Trophoblast cell (in vitro differentiated cells and primary cell): ENCODE results near the gene DPH6.
"Not testable (repeated sequence)": the region's sequence is repeated elsewhere in the genome, so short reads cannot be mapped to it uniquely, and the experiment has no call there.

ENCODE experiments used
- DNase-seq, 2 donors: peaks; one replicate each; pipeline ENCODE4 v3.0.0-alpha.2; 2016
- H2AFZ ChIP-seq: 2 replicates; pipeline ENCODE4 v1.6.1; 2013; ENCODE audit warnings: low read length, moderate library complexity, mild to moderate bottlenecking; ENCODE audit not compliant: insufficient read depth, poor library complexity
- H2AK5ac ChIP-seq: 2 replicates; pipeline ENCODE4 v1.6.1; 2013; ENCODE audit warnings: mild to moderate bottlenecking, low read length
- H2BK120ac ChIP-seq: 2 replicates; pipeline ENCODE4 v1.6.1; 2013; ENCODE audit warnings: low read length, mild to moderate bottlenecking, moderate library complexity; ENCODE audit not compliant: insufficient read depth, poor library complexity
- H2BK12ac ChIP-seq: 2 replicates; pipeline ENCODE4 v1.6.1; 2013; ENCODE audit warnings: mild to moderate bottlenecking, low read length, moderate library complexity
- H2BK5ac ChIP-seq: 2 replicates; pipeline ENCODE4 v1.6.1; 2013; ENCODE audit warnings: low read length, low read depth, moderate library complexity, mild to moderate bottlenecking; ENCODE audit not compliant: poor library complexity
- H3K14ac ChIP-seq: 2 replicates; pipeline ENCODE4 v1.6.1; 2013; ENCODE audit warnings: mild to moderate bottlenecking, low read length
- H3K18ac ChIP-seq: 2 replicates; pipeline ENCODE4 v1.6.1; 2013; ENCODE audit warnings: mild to moderate bottlenecking, low read length
- H3K23ac ChIP-seq: 2 replicates; pipeline ENCODE4 v1.6.1; 2013; ENCODE audit warnings: low read length
- H3K27ac ChIP-seq: 2 replicates; pipeline ENCODE4 v1.5.1; 2013; ENCODE audit warnings: low read depth, mild to moderate bottlenecking, inconsistent platforms, low read length, moderate library complexity
- H3K27me3 ChIP-seq: 2 replicates; pipeline ENCODE4 v1.6.1; 2013; ENCODE audit warnings: inconsistent platforms, mild to moderate bottlenecking, low read length, moderate library complexity; ENCODE audit not compliant: insufficient read depth
- H3K36me3 ChIP-seq, 2 experiments: 1 replicate in 1 of 2; 2 replicates in 1 of 2; pipeline ENCODE4 v1.6.1; 2013; ENCODE audit warnings: low read length in 2 of 2, mild to moderate bottlenecking in 2 of 2, moderate library complexity in 1 of 2; ENCODE audit not compliant: insufficient read depth in 2 of 2, control insufficient read depth in 1 of 2
- H3K4ac ChIP-seq: 2 replicates; pipeline ENCODE4 v1.6.1; 2013; ENCODE audit warnings: low read depth, mild to moderate bottlenecking, low read length, moderate library complexity
- H3K4me1 ChIP-seq, 2 experiments: 1 replicate in 1 of 2; 2 replicates in 1 of 2; pipeline ENCODE4 v1.6.1; 2013; ENCODE audit warnings: low read length in 2 of 2, mild to moderate bottlenecking in 2 of 2, moderate library complexity in 1 of 2; ENCODE audit not compliant: insufficient read depth in 2 of 2, control insufficient read depth in 1 of 2
- H3K4me2 ChIP-seq: 2 replicates; pipeline ENCODE4 v1.6.1; 2013; ENCODE audit warnings: inconsistent platforms, mild to moderate bottlenecking, low read length, moderate library complexity
- H3K4me3 ChIP-seq: 2 replicates; pipeline ENCODE4 v1.5.1; 2013; ENCODE audit warnings: mild to moderate bottlenecking, low read depth, low read length, inconsistent platforms
- H3K79me1 ChIP-seq: one replicate; pipeline ENCODE4 v1.6.1; 2013; ENCODE audit warnings: low read length
- H3K79me2 ChIP-seq: 2 replicates; pipeline ENCODE4 v1.6.1; 2013; ENCODE audit warnings: low read length, mild to moderate bottlenecking; ENCODE audit not compliant: control insufficient read depth, insufficient read depth, poor library complexity
- H3K9ac ChIP-seq: 2 replicates; pipeline ENCODE4 v1.6.1; 2013; ENCODE audit warnings: mild to moderate bottlenecking, low read length
- H3K9me3 ChIP-seq: 2 replicates; pipeline ENCODE4 v1.6.1; 2013; ENCODE audit warnings: low read depth, mild to moderate bottlenecking, control low read depth, inconsistent platforms, low read length; ENCODE audit not compliant: insufficient read depth
- H4K12ac ChIP-seq: 2 replicates; pipeline ENCODE4 v1.6.1; 2013; ENCODE audit warnings: low read depth, mild to moderate bottlenecking, low read length, moderate library complexity
- H4K8ac ChIP-seq: 2 replicates; pipeline ENCODE4 v1.6.1; 2013; ENCODE audit warnings: low read depth, mild to moderate bottlenecking, low read length, moderate library complexity
- H4K91ac ChIP-seq: one replicate; pipeline ENCODE4 v1.6.1; 2013; ENCODE audit warnings: low read depth, mild to moderate bottlenecking, low read length, moderate library complexity
- WGBS: extraction: QIAGEN DNeasy Blood & Tissue Kit; methylation state at CpG from one replicate; pipeline ENCODE4 v1.1.7; 2013; ENCODE audit warnings: missing lambda C conversion rate; ENCODE audit not compliant: insufficient read length, insufficient coverage; ENCODE audit errors: extremely low coverage; 5-methylcytosine and 5-hydroxymethylcytosine counted together

Gene DPH6

DNA sequence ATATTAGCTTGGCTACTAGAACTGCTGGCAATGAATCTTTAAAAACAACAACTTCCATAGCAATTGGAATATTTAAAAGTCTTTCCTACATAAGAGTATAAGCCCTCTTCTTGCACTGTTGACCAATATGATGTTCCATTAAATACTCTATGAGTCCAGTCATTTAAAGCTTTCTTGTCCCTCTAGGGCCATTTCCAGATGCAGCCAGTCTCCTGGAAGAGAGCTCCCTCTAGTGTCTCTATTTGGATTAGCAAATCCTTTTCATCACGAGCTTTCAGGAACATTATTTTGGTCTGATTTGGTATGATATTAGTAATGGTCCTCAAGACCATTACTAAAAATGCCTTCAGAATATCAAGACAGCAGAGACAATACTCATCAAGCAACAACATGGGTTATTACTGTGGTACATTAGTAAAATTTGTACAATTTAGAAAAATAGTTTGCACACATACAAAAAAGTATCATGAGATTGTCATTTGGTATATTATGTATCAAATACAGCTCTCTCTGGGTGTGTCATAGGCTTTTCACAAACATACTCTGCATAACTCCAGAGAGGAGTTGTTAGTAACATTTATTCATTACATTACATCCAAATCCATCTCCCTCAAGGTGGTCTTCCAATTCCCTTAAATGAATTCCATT lies 101.3 kb downstream of the DPH6 start:
- no peak overlapping the region for H2BK12ac ChIP-seq
- DNase-seq: peak; percentile 2 to 82
- no peaks in the 10 kb centered on the region for H3K79me2 ChIP-seq
- no peak overlapping the region for H3K27ac ChIP-seq
- H3K9me3 ChIP-seq: no peaks in the 10 kb centered on the region
- H3K14ac ChIP-seq: no peak overlapping the region
- H3K18ac ChIP-seq: no peak overlapping the region
- no peak overlapping the region for H3K23ac ChIP-seq
- no peak overlapping the region for H2AK5ac ChIP-seq
- H3K9ac ChIP-seq: no peak overlapping the region
- H3K4me1 ChIP-seq: peaks cover 0 to 6% of the 10 kb centered on the region in 2 experiments
- no peak overlapping the region for H2BK120ac ChIP-seq
- H4K12ac ChIP-seq: no peak overlapping the region
- peaks cover 2% of the 10 kb centered on the region for H3K79me1 ChIP-seq
- no peak overlapping the region for H3K4me3 ChIP-seq
- no peaks in the 10 kb centered on the region for H3K36me3 ChIP-seq
- no peaks in the 10 kb centered on the region for H3K27me3 ChIP-seq
- H4K91ac ChIP-seq: no peak overlapping the region
- WGBS: no CpG with 5 or more reads among the region's 1 CpG
- H2BK5ac ChIP-seq: no peak overlapping the region
- no peak overlapping the region for H3K4ac ChIP-seq
- H4K8ac ChIP-seq: no peak overlapping the region
- H2AFZ ChIP-seq: no peak overlapping the region
- H3K4me2 ChIP-seq: no peak overlapping the region

DNA sequence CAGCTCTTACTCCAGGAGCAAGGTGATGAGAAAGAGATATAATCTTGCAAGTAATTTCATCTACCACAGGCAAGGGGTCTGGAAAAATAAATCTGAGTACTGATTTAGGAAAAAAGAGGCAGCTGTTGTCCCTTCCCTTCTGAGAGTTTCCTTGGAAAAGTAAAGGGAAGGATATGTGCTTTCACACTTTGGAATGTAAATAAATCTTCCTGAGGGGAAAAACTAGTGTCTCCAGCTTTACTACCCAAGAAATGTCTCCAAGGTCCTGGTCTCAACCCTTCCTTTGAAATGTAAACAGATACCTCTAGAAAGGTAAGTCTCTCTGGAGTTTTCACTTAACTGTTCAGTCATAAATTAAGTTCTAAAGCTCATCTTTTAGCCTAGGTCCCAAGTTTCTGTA lies 102.6 kb downstream of the DPH6 start:
- Histone ChIP-seq H4K12ac (no peak overlapping the region), H3K4me3 (no peak overlapping the region), H2BK12ac (no peak overlapping the region), H3K79me1 (peaks cover 2% of the 10 kb centered on the region), H3K27ac (peak overlapping the region; percentile 53), H3K9me3 (no peaks in the 10 kb centered on the region), H3K18ac (no peak overlapping the region), H3K36me3 (no peaks in the 10 kb centered on the region), H3K14ac (no peak overlapping the region), H3K23ac (no peak overlapping the region), H2BK120ac (no peak overlapping the region), H4K91ac (no peak overlapping the region), H2AK5ac (no peak overlapping the region), H2BK5ac (no peak overlapping the region), H3K9ac (no peak overlapping the region), H4K8ac (no peak overlapping the region), H3K27me3 (no peaks in the 10 kb centered on the region), H3K4ac (no peak overlapping the region), H3K79me2 (no peaks in the 10 kb centered on the region), H3K4me2 (no peak overlapping the region), H2AFZ (no peak overlapping the region), H3K4me1 (peaks cover 0 to 6% of the 10 kb centered on the region in 2 experiments)
- no peak for DNase-seq

DNA sequence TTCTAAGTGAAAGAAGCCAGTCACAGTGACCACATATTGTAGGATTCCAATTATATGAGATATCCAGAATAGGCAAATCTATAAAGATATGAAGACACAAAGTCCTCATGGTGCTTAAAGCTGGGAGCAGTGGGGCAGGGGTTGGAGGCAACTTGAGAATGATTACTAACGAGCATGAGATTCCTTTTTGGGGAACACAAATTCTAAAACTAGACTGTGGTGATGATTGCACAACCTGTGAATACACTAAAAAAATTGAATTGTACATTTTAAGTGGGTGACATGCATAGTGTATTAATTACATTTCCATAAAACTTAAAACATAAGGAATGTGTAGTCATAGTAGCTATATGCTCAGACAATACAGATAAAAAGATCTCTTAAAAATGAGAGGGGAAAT lies 103.2 kb downstream of the DPH6 start:
- Histone ChIP-seq H3K79me2 (no peaks in the 10 kb centered on the region), H4K91ac (no peak overlapping the region), H3K79me1 (peaks cover 6% of the 10 kb centered on the region), H2BK12ac (no peak overlapping the region), H4K8ac (no peak overlapping the region), H2BK5ac (no peak overlapping the region), H4K12ac (no peak overlapping the region), H3K14ac (no peak overlapping the region), H3K36me3 (no peaks in the 10 kb centered on the region), H3K18ac (no peak overlapping the region), H3K9ac (no peak overlapping the region), H3K27me3 (no peaks in the 10 kb centered on the region), H2AFZ (no peak overlapping the region), H2BK120ac (no peak overlapping the region), H3K4me2 (no peak overlapping the region), H3K9me3 (no peaks in the 10 kb centered on the region), H3K4me3 (no peak overlapping the region), H2AK5ac (no peak overlapping the region), H3K23ac (no peak overlapping the region), H3K27ac (no peak overlapping the region), H3K4ac (no peak overlapping the region), H3K4me1 (peaks cover 0 to 6% of the 10 kb centered on the region in 2 experiments)
- no CpG with 5 or more reads among the region's 1 CpG for WGBS
- no peak for DNase-seq

DNA sequence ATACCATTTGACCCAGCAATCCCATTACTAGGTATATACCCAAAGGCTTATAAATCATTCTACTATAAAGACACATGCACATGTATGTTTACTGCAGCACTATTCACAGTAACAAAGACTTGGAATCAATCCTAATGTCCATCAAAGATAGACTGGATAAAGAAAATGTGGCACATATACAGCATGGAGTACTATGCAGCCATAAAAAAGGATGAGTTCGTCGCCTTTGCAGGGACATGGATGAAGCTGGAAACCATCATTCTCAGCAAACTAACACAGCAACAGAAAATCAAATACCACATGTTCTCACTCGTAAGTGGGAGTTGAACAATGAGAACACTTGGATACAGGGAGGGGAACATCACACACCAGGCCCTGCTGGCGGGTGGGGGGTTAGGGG lies 104.7 kb downstream of the DPH6 start:
- not testable (repeated sequence) for H2BK12ac ChIP-seq, H3K4me1 ChIP-seq, DNase-seq, H3K14ac ChIP-seq, H3K4ac ChIP-seq, H2AFZ ChIP-seq, H3K4me3 ChIP-seq, H2BK120ac ChIP-seq, H3K23ac ChIP-seq, H4K8ac ChIP-seq, H3K18ac ChIP-seq, H3K9ac ChIP-seq, H2AK5ac ChIP-seq, H3K27ac ChIP-seq, H3K36me3 ChIP-seq, H3K79me1 ChIP-seq, H2BK5ac ChIP-seq, H3K27me3 ChIP-seq, H3K4me2 ChIP-seq, H4K91ac ChIP-seq, H3K79me2 ChIP-seq, H4K12ac ChIP-seq, H3K9me3 ChIP-seq
- WGBS: no CpG with 5 or more reads among the region's 4 CpGs
